T1000 (cell line): Measurements from ENCODE around the gene AP1AR.

Source experiments
- DNase-seq: peaks from one replicate; lab custom pipeline; 2025; ENCODE audit warnings: mixed read lengths; lab: John Stamatoyannopoulos, UW

AP1AR gene

GRCh38 chr4:112222219-112222955, 9.2 kb upstream of the AP1AR start:
- DNase-seq, result no peak

- no peak for DNase-seq
These were observed 6.4 kb upstream of the AP1AR start for GRCh38 chr4:112225157-112225556.

DNA sequence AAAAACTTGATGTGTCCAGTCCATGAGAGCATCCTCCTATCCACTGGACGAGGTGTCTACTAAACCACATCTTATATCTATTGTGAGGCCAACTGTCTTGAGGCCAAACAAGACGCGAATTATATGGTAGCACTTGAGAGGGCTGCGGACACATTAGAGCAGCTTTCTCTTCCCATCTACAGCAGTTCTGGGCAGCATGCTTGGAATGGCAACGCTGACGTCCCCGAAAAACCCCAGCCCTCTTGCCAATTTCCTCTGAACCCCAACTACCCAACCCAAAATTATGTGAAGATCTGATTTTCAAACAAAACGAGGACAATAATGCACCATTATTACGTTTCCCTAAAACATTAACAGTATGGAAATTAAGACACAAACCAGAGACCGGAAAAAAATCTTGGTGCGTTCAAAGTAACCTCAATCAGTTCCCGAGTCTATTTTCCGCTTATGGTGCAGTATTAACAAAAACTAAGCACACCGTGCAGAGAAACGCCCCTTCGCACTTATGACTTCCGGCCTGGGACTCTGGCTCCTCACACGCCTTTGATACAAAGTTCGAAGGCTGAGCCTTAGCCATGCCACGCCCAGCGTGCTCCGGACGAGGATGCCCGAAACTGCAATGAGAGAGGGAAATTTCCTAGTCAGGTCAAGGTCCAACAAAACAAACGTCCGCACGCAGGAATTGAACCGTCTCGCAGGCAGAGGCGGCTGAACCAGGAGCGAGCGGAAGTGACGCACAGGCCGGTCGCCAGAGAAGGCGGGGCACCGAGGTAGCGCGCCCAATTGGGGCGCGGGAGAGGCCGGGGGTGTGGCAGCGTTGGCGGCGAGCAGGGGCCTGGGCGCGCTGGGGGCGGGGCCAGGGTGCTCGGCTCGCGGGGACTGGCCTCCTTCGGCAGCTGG, 458 bp upstream of the AP1AR start:
- peak; percentile 96 for DNase-seq

DNA sequence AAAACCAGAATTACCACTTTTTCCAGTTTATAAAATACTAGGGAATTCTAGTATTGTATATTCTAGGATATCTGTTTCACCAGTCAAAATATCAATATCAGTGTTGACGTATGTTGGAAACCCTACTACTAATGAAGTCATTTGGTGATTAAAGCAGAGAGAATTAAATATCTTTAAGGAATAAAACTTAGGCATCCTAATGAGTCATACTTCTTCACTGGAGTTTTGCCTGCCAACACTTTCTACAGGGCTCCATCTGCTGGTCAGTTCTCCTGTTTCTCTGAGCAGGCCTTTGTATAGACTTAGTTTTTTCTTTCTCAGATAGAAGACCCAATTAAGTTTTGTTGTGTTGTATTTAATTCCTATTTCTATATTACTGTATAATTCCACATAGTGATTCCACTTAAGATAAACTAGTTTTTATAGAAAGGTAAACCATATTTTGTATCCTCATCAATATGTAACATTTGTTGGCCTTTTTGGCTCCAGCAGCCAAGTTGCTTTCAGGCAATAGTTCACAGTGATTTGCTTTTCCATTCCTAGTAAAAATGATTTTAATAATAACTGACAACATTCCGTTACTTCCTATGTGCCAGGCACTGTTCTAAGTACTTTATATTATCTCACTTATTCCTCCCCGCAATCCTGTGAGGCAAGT, 3.5 kb downstream of the AP1AR start:
- DNase-seq, result peak; percentile 18

DNA sequence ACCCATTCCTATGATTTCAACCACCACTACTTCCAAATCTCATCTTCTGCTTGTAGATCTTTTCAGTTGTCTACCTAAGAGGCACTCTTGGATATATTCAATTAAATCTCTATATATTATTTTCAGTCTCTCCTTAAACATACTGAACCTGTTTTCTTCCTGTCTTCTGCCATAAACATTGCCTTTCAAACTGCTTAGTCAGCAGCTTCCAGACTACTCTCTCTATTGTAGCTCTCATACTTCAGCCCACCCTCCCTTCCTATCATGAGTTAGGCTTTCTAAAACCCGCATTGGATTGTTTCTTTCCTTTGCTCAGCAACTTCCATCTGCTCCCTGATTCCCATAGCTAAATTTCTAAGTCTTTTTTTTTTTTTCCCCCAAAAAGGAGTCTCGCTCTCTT, 4.5 kb downstream of the AP1AR start:
- DNase-seq, result no peak

DNA sequence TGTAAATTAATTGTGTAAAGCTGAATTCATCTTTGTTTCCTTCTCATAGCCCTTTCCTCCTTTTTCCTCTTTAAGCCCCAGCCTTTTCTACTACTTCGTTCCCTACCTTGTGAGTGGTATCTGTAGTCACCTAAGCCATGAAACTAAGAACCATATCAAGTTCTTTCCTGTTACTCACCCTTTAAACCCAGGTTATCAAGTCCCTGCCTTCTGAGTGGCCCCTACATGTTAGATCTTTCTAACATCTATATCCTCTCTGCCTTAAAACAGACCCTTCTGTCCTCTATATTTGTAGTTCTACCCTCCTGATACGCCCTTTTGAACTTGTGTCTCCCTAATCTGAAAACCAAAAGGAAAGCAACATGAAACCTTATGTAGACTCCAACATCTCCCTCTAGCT, 7.2 kb downstream of the AP1AR start:
- DNase-seq, result no peak

DNA sequence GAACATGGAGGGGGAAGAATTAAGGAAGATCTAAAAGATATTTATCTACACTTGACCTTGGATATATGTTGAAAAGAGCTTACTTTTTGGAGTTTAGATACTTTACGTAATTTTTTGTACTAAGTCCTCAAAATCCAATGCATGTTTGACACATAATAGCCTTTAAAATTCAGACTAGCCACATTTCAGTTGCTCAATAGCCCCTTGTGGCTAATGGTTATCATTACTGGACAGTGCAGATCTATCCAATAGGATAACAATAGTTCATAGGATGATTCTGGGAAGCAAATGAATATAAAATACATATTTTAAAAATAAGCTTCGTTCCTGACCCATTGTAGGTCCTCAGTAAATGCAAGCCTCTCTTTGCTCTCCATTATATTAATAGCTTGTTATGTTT, 13.8 kb downstream of the AP1AR start:
- no peak for DNase-seq

- no peak for DNase-seq
These were observed 15.4 kb downstream of the AP1AR start for GRCh38 chr4:112247021-112247420.

DNA sequence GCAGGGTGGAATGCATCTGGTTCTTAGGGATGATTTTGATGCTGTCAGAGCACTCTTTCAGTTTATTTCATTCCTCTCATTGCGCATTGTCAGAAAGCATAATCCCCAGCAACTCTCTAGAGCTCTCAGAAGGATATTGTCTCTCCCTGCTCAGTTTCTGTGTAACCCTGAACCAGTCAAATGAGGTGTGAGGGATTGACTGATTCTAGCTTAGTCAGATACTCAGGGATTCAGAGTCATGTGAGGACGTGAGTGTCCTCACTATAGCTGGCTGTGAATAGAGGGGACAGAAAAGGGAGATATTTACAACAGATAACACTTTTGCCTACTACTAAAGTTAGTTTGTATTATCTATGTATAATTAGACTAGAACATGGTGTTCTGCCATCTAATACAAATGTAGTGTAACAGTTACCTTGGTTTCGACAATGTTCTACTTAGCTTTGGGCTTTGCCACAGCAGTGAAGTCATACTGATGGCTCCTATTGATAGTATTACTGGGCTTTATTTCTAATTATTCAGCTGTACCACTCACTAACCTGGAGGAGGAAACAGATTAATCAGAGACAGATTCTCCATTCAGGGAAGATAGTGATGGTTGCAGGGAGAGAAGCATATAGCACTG, 19.5 kb downstream of the AP1AR start:
- no peak for DNase-seq

DNA sequence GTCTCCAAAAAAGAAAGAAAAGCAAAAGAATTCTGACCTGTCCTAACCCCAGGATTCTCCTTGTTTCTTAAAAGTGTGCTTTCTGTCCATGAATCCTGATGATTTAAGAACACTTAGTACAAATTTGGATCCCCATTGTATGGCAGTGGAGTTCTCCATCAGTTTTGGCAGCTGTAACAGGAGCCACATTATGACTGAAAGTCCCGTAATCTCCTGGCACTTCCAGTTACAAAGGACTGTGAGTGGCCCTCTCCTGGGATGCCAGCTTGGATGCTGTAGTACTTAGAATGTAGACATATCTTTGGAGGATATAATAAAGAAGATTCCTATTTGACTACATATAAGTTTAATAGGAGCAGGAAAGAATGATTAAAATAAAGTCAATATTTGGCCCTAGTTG, 20.6 kb downstream of the AP1AR start:
- no peak for DNase-seq

DNA sequence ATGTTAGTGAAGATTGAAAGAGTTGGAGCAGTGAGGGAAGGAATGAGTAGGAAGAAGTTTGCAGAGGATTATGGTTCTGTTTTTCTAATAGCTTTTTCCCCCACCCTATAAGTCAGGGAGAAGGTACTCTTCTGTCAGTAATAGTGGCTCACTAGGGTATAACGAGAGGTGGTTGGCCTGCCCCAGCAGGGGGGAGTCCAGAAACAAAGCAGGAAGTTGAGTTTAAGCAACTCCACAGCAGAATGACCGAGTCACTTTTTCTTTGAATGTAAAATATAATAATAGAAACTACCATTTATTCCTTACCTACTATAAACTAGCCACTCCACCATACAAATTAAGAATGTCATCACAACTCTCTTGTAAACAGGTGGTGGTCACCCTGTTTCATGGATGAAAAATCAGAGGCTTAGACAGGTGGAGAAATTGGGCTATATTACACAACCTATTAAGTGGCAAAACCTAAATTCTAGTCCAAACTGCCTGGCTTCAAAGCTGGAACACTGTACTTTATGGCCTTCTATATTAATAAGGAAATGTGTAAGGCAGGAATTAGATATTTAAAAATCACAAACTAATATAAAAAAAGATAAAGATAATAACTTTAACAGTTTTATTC, 21.9 kb downstream of the AP1AR start:
- DNase-seq, result no peak

DNA sequence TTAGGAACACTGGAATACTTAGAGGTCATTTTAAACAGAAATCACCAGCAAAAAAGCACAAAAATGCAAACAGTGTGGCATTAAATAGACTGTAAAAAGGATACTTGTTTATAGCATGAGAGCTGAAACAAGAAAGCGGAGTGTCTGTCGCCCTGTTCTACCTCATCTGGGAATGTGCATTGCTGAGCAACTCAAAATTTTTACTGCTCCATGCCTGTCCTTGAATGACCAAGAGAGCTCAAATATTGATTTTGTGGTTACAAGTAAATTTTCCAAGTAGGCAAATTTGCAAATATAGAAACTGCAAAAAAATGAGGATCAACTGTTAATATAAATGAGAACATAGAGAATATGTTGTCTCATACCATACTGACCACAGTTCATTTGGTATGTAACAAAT, 25.5 kb downstream of the AP1AR start:
- DNase-seq, result no peak

DNA sequence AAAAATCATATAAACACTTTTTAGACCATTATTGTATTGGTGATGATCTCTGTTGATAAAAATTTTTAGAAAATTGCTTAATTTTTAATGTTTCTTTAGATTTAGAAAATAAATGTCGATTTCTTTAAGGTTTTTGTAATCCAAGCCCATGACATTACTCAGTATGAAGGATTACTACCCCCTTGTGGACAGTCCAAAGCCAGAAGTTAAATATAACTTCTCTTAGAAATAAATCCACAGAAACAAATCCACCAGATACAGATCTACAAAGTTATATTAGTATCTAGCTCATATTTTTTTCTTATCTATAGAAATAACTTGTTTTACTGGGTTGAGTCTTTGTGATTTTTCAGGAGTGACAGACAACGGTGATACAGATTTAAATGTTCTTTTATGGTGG, 35.2 kb downstream of the AP1AR start:
- DNase-seq, result no peak

GRCh38 chr4:112270051-112270450, 38.5 kb downstream of the AP1AR start:
- DNase-seq, result no peak

- no peak for DNase-seq
These were observed 39.2 kb downstream of the AP1AR start for GRCh38 chr4:112270640-112271421.

DNA sequence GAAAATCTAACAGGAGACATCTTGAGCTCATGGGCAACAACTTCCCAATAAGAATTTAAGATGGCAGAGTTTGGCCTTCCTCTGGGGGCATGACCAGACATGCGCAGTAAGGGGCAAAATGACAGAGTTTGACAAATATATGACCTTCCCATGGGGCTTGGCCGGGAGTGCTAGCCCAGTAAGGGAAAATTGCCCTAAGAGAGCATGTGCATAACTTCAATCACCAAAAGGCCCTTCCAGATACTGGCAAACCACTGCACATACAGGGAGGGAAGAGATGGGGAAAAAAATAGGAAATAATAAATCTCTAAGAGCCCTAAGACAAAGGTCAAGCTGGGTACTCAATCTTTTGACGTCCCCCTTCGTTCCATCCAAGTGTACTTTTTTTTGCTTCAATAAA, 40.7 kb downstream of the AP1AR start:
- DNase-seq, result no peak

- DNase-seq, result no peak
These were observed 43.4 kb downstream of the AP1AR start for GRCh38 chr4:112274959-112275358.

DNA sequence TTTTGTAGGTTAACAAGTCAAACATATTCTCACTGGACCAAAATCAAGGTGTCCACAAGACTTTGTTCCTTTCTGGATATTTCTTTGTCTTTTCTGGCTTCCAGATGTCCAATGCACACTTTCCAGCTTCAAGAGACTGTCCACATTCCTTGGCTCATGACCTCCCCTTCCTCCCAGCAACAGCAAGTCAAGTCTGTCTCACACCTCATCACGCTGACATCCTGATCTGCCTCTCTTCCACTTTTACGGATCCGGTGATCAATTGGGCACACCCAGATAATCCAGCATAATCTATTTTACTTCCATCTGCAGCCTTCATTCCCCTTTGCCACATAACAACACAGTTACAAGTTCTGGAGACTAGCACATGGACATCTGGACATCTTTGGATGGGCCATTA, 44.5 kb downstream of the AP1AR start:
- DNase-seq, result no peak

DNA sequence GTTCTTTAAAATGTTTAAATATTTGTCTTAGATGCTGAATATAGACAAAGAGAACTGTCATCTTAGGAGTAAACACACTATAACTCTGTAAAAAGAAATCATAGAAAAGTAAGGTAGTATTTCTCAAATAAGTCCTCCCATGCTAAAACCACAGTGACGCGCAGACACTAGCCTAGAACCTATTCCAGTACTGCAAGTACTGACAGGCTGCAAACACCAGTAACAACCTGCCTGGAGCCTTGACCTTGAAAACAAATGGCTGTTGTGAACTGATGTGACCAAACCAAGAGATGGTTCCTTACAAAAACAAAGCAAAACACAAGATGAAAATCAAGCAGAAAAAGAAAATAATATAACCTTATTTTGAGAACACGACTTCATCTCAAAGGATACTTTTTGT, 45.6 kb downstream of the AP1AR start:
- DNase-seq, result no peak

DNA sequence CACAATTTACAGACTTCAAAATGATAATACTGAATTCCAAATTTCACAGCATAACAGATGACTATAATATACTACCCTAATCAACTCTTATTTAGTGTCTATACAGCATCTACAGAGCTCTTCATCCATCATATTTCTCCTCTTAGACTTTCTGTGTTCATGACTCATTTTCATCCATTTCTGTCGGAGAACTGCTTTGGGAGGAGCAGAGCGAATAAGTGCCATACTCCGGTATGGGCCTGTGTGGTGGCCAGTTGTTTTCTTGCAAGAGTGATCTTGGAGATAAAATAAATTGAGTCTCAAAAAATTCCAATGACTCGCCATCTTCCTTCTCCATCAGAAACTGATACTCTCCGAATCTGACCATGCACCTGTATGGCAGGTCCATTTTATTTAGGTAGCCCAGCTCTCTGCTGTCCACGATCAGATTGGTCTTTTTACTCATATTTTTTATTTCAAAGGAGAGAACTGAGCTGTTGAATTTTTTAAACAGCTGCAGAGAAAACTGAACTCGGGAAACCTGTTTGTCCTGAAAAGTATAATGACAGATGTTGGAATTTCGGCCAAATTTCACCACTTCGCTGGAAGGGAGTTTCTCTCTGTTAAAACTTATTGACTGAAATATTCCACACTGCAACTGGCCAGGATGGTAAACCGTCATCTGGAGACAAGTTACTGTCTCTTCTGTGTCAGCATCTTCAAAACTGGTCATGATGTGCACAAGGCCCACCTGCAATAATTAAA, 46.3 kb downstream of the AP1AR start:
- no peak for DNase-seq
